Lung (tissue), 12 donors: ENCODE results near the gene LUC7L. TPM values are rescaled to one million over a fixed set of nuclear protein-coding genes. Genes with fewer than 3 reads are reported as not detected.

Source experiments
- ATAC-seq: fragments of 200-7000 bp; cut with Tn5 transposase; one replicate; pipeline ENCODE4 v1.9.1; 2020; ENCODE audit warnings: moderate number of reproducible peaks; ENCODE audit not compliant: insufficient read depth, low FRiP score
- DNase-seq, 3 donors: peaks; one replicate each; pipeline ENCODE4 v3.0.0-alpha.2; 2013 to 2017
- H3K27ac ChIP-seq, 2 donors: one replicate each; pipeline ENCODE4 v1.5.1; 2013; ENCODE audit warnings: mild to moderate bottlenecking in 2 of 2, moderate library complexity in 2 of 2, control low read depth in 1 of 2, inconsistent platforms in 1 of 2, low read depth in 1 of 2, low read length in 1 of 2
- H3K27me3 ChIP-seq, 3 donors: one replicate each; pipeline ENCODE4 v1.5.1; 2013; ENCODE audit warnings: low read length in 2 of 3; ENCODE audit not compliant: control insufficient read depth in 3 of 3, insufficient read depth in 3 of 3
- H3K36me3 ChIP-seq, 4 donors: one replicate each; pipeline ENCODE4 v1.5.1; 2013; ENCODE audit warnings: low read length in 4 of 4, mild to moderate bottlenecking in 1 of 4, moderate library complexity in 1 of 4; ENCODE audit not compliant: control insufficient read depth in 4 of 4, insufficient read depth in 4 of 4
- H3K4me1 ChIP-seq, 5 donors: one replicate each; pipeline ENCODE4 v1.5.1; 2013; ENCODE audit warnings: low read length in 5 of 5, mild to moderate bottlenecking in 2 of 5, moderate library complexity in 1 of 5; ENCODE audit not compliant: control insufficient read depth in 5 of 5, insufficient read depth in 5 of 5
- H3K4me3 ChIP-seq: one replicate; pipeline ENCODE4 v1.5.1; 2013; ENCODE audit warnings: mild to moderate bottlenecking, control low read depth, moderate library complexity
- H3K9ac ChIP-seq, 2 donors: one replicate each; pipeline ENCODE4 v1.5.1; 2013; ENCODE audit warnings: low read length in 2 of 2, control low read depth in 1 of 2; ENCODE audit not compliant: insufficient read depth in 1 of 2
- H3K9me3 ChIP-seq, 4 donors: one replicate each; pipeline ENCODE4 v1.5.1; 2013; ENCODE audit warnings: low read length in 3 of 4, mild to moderate bottlenecking in 1 of 4, moderate library complexity in 1 of 4; ENCODE audit not compliant: control insufficient read depth in 4 of 4, insufficient read depth in 3 of 4
- WGBS, 2 donors: extraction: QIAGEN DNeasy Blood & Tissue Kit; methylation state at CpG; one replicate each; pipeline ENCODE4 v1.1.7; 2013; 5-methylcytosine and 5-hydroxymethylcytosine counted together
- polyA plus RNA-seq, 2 donors: library from polyadenylated mRNA; stranded (reverse); fragments of 200-250 nt; gene quantifications; one replicate each; pipeline ENCODE4 v1.2.1, GENCODE V29; 2013
- total RNA-seq, 2 donors: library from RNA; depleted of rRNA in 1 of 2; stranded (reverse); fragments of >200 nt in 1 of 2; gene quantifications; one replicate each; pipeline ENCODE4 v1.2.1, GENCODE V29; 2014 to 2021
- TF ChIP-seq, protein P1 (sequence below): IDR thresholded peaks from 2 replicates; pipeline ENCODE4 v1.5.1; 2012; ENCODE audit warnings: mild to moderate bottlenecking; ENCODE audit errors: control extremely low read depth, extremely low read depth
- donor health status: control.
- donor health status: control.
- donor health status: Bipolar disorder and iron deficiency.
- donor health status: healthy.
- donor health status: DM: yes; HTN: yes; CAD: no.

The LUC7L gene
- total and polyA plus RNA-seq, 4 donors: 35.2 to 115 (median 80.8) TPM

- TF ChIP-seq, protein P1, sequence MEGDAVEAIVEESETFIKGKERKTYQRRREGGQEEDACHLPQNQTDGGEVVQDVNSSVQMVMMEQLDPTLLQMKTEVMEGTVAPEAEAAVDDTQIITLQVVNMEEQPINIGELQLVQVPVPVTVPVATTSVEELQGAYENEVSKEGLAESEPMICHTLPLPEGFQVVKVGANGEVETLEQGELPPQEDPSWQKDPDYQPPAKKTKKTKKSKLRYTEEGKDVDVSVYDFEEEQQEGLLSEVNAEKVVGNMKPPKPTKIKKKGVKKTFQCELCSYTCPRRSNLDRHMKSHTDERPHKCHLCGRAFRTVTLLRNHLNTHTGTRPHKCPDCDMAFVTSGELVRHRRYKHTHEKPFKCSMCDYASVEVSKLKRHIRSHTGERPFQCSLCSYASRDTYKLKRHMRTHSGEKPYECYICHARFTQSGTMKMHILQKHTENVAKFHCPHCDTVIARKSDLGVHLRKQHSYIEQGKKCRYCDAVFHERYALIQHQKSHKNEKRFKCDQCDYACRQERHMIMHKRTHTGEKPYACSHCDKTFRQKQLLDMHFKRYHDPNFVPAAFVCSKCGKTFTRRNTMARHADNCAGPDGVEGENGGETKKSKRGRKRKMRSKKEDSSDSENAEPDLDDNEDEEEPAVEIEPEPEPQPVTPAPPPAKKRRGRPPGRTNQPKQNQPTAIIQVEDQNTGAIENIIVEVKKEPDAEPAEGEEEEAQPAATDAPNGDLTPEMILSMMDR: no peak
- Histone ChIP-seq H3K9me3 (no peaks in the 10 kb centered on the region), H3K4me3 (no peak within 1 kb of the TSS), H3K36me3 (no peaks in the 10 kb centered on the region), H3K27ac (no peak within 1 kb of the TSS), H3K27me3 (peaks cover 0 to 27% (median 21%) of the 10 kb centered on the region in 3 donors), H3K9ac (no peak within 1 kb of the TSS), H3K4me1 (peaks cover 0 to 8% (median 0%) of the 10 kb centered on the region in 5 donors)
- no peak for ATAC-seq
- no peak for DNase-seq
- 82 to 84% methylated on average over 17 of the region's 17 CpGs for WGBS, 2 donors
Observed at GRCh38 chr16:152141-153128, 76.8 kb downstream of the LUC7L start, which contains the start of gene HBZ. Gene HBZ, plus strand, starts transcription at chr16:152644. Its CDS starts 266 bp downstream, at chr16:152910.

DNA sequence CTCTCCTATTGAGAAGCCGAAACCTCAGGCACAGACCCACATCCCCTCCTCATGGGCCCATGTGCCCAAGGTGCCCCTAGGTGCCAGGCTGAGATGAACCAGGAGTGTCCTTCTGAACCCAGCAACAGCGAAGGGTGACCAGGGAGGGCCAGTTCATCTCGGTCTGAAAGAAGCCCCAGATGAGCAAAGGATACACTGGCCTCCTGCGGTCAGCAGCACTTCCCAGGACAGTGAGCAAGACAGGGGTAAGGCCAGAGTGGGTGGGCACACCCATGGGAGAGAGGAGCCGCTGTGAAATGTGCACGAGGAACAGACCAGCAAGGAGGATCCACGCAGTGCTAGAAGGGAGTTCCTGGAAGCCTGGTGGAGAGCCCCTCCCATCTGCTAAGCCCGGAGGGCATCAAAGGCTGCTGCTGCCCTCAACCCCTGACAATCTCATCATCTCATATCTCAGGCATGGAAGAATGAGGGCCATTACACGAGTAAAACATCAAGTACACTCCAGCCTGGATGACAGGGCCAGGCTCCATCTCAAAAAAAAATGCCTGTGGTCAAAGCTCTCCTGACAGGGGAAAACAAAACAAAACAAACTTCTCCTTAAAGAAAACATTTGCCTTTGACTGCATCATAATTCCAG, 80.1 kb downstream of the LUC7L start:
- Histone ChIP-seq H3K4me3 (no peak overlapping the region), H3K9ac (no peak overlapping the region), H3K9me3 (no peaks in the 10 kb centered on the region), H3K4me1 (no peaks in the 10 kb centered on the region), H3K36me3 (no peaks in the 10 kb centered on the region), H3K27me3 (peaks cover 0 to 9% (median 4%) of the 10 kb centered on the region in 3 donors), H3K27ac (no peak overlapping the region)
- no peak for DNase-seq
- no peak for ATAC-seq
- TF ChIP-seq, protein P1: no peak
- 45 to 59% methylated on average over 9 of the region's 9 CpGs for WGBS, 2 donors

DNA sequence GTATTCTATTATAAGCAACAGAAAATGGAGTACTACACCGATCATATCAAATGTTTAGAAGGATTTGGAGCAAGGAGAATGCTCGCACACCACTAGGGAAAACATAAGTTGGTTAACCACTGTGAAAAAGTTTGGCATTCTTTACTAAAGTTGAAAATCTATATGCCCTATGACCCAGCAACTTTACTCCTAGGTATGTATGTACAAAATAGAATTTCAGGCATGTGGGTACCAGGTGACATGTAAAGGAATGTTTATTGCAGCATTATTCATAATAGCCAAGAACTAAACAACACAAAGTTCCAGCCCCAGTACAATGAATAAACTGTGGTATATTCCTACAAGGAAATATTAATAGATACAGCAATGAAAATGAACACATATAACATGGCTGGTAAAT, 82.6 kb downstream of the LUC7L start:
- peaks cover 0 to 9% (median 4%) of the 10 kb centered on the region in 3 donors for H3K27me3 ChIP-seq
- no peaks in the 10 kb centered on the region for H3K36me3 ChIP-seq
- H3K27ac ChIP-seq: no peak overlapping the region
- ATAC-seq: no peak
- H3K4me1 ChIP-seq: peaks cover 0 to 3% (median 0%) of the 10 kb centered on the region in 5 donors
- H3K9me3 ChIP-seq: no peaks in the 10 kb centered on the region
- TF ChIP-seq, protein P1: no peak
- DNase-seq: no peak
- no peak overlapping the region for H3K9ac ChIP-seq
- WGBS, 2 donors: 87 to 88% methylated on average over 2 of the region's 2 CpGs
- H3K4me3 ChIP-seq: no peak overlapping the region
